Measurements from ENCODE around the gene JARID2.
A peak's percentile ranks its signal among the peaks of the same experiment; 100 is the strongest.

Gene JARID2

DNA sequence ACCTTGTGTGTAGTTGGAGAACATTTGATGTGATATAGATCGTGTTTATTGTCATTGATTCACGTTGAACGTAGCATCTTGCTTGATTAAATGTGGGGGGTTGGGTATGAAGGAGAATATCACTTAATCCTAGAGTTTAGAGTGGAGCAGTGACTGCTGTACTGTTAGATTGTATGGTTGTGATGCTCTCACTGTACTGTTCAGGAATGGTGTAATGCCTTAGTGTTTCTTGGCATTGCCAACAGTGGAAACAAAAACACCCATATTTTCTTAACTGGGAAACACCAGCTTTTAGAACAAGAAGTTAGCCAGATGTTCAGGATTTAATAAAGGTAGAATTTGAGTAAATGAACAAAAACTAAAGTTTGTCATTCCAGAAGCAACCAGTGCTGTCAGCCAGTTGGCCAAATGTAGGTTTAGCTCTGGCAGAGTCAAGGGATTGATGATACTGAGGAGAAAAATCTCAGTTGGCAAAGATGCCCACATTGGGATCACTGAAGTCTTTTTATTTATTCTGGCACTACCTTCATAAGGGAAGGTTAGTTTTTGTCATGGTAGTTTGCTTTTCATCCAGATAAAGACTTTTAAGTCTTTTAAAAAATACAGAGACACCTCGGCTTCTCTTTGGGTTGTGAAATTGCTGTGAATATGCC is 129.9 kb downstream of the JARID2 start:
- no peak for DNase-seq (ENCODE audit: low spot score)

DNA sequence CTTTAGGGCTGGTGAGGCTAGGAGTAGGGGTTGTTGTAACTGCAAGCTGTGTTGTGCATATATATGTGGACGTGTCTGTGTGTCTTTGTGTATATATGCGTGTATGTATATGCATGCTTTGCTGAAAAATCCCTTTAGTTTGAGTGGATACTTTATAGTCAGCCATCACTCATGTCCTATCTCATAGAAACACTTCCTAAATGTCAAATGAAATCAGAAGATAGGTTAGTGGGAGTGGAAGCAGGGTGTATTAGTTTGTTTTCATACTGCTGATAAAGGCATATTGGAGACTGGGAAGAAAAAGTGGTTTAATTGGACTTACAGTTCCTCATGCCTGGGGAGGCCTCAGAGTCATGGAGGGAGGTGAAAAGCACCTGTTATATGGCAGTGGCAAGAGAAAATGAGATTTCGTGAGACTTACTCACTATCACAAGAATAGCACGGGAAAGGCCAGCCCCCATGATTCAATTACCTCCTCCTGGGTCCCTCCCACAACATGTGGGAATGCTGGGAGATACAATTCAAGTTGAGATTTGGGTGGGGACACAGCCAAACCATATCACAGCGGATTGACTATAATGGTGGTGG is 131.1 kb downstream of the JARID2 start:
- no peak for DNase-seq (ENCODE audit: low spot score)

DNA sequence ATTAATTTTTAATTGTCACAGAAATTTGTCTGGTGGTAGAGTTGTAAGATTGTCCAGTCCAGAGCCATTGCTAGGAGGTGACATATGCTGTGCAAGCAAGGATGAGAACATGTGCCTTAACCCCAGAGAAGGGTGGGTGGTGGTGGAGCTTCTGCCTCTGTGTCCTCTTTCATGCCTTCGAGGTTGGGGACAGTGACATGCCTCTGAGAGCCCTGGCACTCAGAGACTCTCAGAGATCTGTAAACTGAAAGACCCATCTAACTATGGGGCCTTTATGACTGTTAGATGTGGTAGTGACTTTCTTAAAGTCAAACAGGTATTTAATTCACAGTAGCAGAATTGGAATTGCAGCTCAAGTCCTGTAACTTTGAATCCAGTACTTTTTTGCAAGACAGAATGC is 132.4 kb downstream of the JARID2 start:
- no peak for DNase-seq (ENCODE audit: low spot score)

DNA sequence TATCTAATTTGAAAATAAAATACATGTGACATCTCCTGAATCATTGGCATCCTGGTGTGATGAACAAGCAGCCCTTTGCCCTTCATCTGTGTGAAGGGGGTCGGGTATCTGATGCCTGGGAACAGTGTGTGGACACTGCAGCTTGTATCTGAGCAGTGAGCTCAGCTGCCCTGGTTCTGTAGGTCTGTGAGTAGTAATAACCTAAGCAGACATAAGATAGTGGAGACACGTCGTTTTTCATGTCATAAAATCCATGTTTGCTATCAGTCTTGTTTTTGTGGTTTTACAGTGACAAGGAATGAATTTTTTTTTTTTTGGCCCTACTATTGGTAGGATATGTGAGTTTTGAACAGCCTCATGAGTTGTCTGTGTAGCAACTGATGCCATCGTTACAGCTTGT is 133.0 kb downstream of the JARID2 start:
- DNase-seq (ENCODE audit: low spot score): no peak

DNA sequence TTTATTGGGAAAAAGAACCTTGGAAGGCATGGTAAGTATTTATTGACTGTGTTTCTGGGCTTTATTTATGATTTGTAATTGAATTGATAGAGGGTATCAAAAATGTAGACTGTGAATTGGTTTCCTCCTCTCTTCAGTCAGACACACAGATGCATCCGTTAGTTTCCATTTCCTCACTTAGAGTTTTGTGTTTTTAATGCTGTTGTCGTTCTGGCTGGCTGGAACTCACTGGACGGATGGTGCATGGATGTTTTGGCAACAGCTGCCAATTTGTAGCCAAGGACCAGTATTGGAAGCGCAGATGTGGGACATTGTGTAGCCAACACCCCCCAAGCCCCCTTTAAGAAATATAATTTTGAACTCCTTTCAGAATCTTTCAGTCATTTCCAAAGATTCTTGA is 134.5 kb downstream of the JARID2 start:
- DNase-seq (ENCODE audit: low spot score): no peak

DNA sequence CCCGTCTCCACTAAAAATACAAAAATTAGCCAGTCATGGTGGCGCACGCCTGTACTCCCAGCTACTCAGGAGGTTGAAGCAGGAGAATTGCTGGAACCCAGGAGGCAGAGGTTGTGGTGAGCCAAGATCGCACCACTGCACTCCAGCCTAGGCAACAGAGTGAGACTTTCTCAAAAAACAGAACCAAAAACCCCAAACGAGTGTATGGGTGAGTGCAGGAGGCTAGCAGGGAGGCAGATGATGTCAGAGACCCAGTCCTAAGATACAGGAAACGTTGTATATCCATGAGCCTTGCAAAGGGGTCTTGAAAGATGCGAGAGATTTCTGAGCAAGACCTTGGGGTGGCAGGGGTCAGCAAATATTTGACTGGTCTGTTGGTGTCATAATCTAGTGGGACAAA is 136.2 kb downstream of the JARID2 start:
- no peak for DNase-seq (ENCODE audit: low spot score)

DNA sequence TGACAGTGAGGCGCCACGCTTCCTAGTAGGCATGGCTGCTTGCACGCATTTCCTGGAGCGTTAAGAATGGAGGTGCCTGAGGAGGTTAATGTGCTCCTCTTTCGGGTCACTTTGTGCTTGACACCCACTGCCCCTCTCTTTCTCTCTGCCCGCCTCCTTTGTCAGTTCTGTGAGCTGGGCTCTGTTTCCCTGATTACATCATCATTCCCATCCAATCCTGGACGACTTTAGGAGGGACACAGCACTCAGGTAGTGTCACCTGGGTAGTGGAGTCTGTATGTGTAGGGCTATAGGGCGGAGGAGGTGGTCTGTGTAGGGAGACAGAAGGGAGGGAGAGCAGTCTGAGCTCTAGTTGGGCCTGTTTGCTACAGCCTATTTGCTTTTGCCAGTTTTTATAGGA is 136.8 kb downstream of the JARID2 start:
- DNase-seq (ENCODE audit: low spot score): no peak

DNA sequence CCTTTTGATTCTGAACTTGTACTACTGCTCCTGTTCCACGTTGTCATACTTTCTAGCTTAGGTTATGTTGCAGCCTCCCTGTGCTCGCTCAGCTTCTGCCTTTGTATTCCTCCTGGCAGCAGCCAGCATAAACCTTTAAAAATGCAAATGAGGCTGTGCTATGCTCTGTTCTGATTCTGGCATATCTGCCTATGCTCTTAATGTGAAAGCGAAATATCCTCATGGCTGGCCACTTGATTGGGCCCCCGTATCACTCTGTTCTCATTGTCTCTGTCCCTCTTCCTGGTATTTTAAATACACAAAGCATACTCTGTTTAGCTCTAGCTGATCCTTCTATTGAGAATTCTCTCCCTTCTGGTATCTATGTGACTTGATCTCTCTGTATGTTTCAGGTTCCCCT is 139.0 kb downstream of the JARID2 start:
- DNase-seq (ENCODE audit: low spot score): no peak

DNA sequence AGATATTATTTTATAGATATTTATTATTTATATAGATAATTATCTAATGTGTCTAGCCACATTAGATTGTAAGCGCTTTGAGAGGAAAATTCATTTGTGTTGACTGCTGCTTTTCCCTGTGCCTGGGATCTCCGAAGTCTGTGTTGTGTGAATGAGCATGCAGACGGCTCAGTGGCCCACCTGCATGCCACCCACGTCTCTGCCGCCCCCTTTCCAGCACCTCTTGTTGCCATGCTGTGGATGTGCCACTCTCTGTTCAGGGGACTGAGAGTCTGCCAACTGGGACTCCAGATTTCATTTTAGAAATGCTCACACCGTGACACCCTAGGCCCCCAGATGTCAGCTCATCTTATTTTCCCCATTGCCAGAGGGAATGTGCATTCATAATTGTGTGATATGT is 139.7 kb downstream of the JARID2 start:
- DNase-seq (ENCODE audit: low spot score): no peak

DNA sequence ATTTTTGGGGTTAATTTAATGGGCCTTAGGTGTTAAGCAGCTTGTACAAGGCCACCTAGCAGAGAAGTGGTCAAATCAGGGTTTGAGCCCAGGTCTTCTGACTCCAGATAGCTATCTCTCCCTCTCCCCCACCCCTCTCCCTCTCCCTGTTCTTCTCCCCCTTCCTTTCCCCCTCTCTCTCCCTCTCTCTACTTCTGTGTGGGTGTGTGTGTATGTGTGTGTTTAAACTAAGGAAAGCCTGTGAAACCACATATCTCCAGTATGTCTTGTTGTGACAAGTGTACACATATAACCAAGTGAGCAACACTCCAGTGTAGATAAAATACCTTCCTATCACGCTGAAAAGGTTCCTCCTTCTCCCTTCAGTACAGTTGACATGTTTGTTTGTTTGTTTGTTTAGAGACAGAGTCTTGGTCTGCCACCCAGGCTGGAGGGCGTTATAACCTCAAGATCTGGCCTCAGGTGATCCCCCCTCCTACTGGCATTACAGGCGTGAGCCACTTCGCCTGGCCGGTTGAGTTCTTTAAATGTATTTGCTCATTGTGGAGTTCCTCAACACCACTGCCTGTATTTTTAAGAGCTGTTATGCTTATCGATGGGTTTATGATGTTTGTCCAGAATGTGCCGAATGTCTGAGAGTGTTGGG is 140.4 kb downstream of the JARID2 start:
- DNase-seq (ENCODE audit: low spot score): no peak

DNA sequence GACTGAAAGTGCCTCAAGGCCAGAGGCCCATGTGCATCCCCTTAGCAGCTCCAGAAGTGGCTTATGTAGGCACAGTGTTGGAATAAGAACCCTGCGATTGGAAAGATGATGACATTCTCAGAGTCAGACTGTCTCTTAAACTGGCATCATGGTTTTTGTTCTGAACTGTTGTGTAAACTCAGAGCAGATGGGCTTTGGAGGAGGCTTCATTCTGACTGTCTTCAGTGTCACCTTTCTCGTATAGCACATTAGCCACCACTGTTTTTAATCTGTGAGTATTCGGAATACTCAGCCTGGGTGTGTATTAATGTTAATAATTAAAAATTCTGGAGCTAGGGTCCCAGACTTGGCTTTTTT is 140.9 kb downstream of the JARID2 start:
- DNase-seq (ENCODE audit: low spot score): no peak

DNA sequence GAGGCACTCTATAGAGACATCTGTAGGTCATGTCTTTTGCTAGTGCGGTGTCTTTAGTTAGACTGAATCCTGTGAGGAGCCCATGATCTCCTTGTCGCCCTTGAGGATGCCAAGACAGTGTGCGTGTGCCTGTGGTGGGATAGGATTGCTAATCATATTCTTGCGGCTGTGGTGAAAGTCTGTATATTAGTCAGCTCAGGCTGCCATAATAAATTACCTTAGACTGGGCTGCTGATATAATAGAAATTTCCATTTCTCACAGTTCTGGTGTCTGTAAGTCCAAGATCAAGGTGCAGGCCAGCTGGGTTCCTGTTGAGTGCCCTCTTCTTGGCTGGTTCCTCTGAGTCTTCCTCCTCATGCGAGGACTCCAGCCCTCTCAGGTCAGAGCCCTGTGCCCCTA is 141.2 kb downstream of the JARID2 start:
- DNase-seq (ENCODE audit: low spot score): peak; percentile 22

DNA sequence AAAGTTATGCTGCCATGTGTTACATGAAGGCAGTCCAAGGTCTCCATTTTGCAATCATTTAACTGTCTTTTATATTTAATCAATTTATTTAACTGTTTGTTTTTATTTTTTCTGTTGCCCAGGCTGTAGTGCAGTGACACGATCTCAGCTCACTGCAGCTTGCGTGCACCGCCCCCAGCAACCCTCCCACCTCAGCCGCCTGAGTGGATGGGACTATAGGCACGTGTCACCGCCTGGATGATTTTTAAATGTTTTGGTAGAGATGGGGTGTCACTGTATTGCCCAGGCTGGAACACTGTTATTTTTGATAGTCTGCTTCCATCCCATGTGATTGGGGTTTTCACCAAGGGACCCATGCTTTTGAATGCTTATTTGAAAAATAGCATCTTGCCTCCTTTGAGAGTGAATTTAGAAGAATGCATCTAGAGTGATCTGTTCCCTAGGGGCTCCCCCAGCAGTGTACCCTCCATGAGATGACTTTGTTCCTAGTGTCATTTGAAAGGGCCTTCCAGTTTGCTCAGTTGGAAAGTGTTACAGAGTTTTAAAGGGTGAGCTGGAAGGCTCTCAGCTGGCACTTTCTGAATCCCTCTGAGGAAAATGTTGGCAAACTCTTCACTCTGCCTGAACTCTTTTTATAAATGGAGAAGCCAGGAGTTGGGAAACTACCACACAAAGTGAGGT is 143.4 kb downstream of the JARID2 start:
- no peak for DNase-seq (ENCODE audit: low spot score)

DNA sequence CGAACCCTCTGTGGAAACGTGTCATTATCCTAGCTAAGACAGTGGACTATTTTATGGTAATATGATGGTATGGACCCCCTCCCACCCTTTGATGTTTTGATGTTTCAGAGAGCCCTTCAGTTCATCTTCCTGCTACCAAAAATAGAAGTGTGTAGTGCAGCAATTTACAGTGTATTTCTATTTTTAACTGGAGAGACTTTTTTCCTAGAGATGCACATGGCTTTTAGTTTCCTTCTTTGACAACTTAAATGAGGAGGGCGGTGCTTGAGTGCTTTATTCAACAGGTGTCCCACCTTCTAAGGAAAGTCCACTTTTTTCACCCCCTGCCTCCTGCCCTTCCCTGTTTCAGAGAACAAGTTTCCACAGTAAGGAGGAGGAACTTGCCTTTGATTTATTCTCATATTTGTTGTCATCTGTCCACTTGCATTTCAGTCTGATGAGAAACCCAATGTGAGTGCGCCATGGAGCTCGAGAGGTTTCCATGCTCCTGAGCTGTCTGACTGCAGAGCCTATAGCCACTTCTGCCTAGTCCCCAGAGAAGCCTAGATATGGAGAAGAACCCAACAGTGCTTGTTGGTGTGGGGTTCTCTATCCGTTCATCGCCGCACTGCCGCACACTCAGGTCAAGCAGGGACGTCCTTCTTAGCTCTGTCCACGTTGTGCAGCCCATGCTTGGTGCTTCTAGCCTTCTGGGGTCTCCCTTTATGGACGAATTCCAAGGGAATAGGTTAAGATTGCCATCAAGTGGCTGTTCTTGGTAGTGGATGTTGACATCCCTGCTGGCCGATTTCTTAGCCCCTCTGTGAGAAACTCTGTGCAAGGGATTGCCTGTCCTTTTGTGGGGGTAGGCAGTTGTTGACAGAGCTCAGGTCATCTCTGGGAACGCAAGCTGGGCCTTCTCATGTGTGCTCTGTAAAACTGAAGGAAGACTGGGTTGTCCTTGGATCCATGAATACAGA is 144.2 kb downstream of the JARID2 start:
- peak; percentile 31 for DNase-seq (ENCODE audit: low spot score)

DNA sequence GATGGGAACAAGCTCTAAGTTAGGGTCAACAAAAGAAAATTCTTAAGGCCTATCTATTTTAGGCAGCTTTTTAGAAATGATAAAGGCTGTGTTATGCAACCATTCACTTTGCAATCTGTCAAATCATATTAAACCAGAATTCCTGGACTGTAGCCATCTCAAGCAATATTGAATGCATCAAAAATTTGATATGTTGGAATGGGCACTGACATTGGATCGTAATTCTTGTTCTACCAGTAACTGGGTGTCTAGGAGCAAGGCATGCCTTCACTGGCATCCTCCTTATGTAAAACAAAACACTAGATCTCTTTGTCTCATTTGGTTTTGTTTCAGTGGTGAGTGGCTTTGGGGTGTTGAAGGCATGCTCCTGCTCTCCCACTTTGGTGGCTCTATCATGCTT is 145.6 kb downstream of the JARID2 start:
- DNase-seq (ENCODE audit: low spot score): no peak

DNA sequence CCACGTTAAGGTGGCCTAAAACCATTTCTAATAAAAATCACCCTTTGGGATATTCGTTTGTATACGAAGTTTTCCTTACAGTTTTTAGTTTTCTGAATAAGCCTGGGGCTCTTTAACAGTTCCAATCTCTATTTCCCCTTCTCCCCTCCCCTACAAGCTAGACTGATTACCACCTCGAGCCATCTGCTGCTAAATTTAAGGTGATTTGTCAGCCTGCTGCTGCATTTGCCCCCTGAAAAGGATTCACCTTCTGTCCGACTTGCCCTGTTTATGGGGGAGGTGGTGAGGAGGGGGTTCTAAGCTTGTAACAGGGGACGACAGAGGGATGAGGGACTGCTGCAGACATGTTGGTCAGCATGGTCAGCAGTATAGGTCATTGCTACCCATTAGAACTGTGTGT is 146.3 kb downstream of the JARID2 start:
- no peak for DNase-seq (ENCODE audit: low spot score)

DNA sequence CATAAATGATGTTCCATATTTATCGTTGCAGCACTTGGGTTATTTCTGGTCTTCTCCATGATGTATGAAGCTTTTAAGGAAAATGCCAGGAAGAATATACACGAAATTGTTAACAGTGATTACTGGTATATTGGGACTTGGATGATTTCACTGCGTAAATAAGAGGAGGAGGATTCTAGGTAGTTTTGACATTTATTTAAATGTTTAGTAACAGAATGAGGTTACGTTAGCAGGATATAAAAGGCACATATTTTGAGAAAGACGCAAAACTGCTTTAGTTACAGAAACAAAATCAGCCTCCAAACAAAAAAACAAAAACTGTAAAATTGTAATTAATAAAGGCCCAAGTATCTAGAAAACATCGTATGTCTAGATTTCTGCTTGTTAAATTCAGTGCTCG is 147.7 kb downstream of the JARID2 start:
- no peak for DNase-seq (ENCODE audit: low spot score)

DNA sequence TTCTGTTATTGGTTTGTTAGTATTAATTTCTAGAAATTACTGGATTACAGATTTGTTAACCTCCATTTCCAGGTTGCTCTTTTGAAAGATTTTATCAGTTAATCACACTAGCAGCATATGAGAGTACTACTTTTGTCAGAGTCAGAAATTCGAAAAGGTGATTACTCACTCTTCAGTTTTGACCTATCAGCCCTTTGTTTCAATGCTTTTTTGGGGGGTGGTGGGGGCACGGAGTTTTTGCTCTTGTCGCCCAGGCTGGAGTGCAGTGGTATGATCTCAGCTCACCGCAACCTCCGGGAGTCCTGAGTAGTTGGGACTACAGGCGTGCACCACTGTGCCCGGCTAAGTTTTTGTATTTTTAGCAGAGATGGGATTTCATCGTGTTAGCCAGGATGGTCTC is 149.2 kb downstream of the JARID2 start:
- no peak for DNase-seq (ENCODE audit: low spot score)

DNA sequence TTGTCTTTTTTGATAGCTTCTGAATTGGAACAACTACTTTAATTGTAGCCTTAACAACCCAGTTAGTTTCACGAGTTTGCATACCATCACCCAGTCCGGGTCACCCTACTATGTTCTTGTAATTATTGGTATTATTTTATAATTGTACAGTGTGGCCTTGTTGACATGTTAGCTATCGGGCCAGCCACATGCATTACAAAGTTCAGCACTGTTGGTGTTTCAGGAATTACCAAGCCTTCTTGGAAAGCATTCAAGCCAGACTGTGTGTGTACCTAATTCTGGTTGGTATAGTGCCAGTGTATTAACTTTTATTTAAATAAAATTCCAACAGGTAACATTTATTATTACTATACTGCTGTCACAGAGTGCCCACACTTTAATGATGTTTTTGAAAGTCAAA is 150.9 kb downstream of the JARID2 start:
- no peak for DNase-seq (ENCODE audit: low spot score)

DNA sequence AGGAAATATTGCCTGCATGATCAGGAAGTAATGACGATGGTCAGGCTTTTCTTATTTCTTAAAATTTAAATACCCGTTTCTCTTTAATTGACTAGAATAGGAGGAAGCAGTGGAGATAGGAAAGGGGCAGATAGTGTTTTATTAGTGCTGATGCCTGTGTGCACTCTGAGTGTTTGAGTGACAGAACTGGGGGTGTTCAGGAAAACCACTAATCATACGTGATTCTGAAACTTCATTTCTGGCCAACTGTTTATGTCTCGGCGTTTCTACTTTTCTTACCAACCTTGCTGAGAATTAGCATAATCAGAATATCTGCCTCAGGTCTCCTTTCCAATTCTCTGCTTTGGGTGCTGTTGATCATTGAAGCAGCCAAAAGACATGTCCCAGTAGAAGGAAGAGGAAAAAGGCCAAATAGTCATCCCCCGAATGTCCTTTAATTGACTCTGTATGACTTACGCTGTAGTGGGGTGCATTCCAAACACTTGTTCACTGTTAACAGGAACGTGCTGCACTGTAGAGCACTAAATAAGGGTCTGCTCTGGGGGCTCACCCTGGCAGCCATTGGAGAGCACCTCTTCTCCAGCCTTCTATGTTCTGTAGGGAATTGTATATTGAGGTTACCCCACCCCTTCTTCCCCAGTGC is 152.9 kb downstream of the JARID2 start:
- DNase-seq (ENCODE audit: low spot score): no peak

DNA sequence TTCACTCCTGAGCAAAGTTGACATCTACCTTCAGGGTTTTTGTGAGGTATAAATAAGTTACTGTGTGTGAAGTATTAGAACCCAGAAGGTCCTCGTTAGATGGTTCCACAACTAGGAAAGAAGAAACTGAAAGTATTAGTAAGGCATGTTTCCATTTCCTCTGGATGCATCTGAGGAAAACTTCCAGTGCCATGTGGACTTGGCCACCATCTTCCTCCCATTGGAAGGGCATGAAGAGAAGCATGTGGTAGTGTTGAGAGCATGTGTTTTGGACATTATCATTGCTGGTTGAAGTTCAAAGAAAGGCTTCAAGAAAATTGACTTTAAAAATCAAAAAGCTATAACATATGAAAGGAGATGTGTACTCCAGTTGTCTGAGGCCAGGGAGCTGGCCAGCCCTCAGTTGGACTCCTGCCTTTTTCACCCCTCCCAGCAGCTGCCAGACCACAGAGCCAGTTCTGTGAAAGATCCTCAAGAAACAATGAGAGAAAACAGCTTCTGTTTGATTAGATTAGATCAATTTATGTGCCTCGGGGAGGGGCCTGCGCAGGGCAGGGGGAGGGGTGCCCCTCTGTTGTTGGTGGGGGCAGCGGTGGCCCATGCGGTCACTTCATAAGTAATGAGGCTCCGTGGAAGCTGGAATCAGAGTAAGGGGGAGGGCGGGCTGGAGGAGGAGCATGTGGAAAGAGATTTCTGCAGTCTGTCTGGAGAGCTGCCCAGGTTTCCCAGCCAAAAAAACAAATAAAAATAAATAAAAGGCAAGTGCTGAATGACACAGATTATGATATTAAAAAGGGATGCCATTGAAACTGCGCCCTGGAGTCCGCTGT is 154.0 kb downstream of the JARID2 start:
- peak; percentile 32 for DNase-seq (ENCODE audit: low spot score)
